Measurements from ENCODE around the gene TMEM184B.

TMEM184B gene

GRCh38 chr22:38271927-38272372 is 860 bp downstream of the TMEM184B start:
- DNase-seq = no peak

GRCh38 chr22:38271101-38271500 is 1.7 kb downstream of the TMEM184B start:
- DNase-seq = no peak

GRCh38 chr22:38270091-38270992 is 2.5 kb downstream of the TMEM184B start:
- no peak for DNase-seq

- DNase-seq = no peak
Measured at GRCh38 chr22:38269466-38269865, 3.3 kb downstream of the TMEM184B start.

GRCh38 chr22:38267086-38267485 is 5.7 kb downstream of the TMEM184B start:
- no peak for DNase-seq

- DNase-seq = peak; percentile 83
Measured at GRCh38 chr22:38266120-38266519, 6.7 kb downstream of the TMEM184B start.

- no peak for DNase-seq
Measured at GRCh38 chr22:38264322-38264843, 8.4 kb downstream of the TMEM184B start.

GRCh38 chr22:38262051-38262795 is 10.6 kb downstream of the TMEM184B start:
- DNase-seq = peak; percentile 27

GRCh38 chr22:38260761-38261681 is 11.8 kb downstream of the TMEM184B start:
- DNase-seq = no peak

- DNase-seq = no peak
Measured at GRCh38 chr22:38259370-38259769, 13.4 kb downstream of the TMEM184B start.

- no peak for DNase-seq
Measured at GRCh38 chr22:38258895-38259294, 13.9 kb downstream of the TMEM184B start.

GRCh38 chr22:38257650-38258250 is 15.1 kb downstream of the TMEM184B start:
- no peak for DNase-seq

- DNase-seq = no peak
Measured at GRCh38 chr22:38257181-38257580, 15.6 kb downstream of the TMEM184B start.

GRCh38 chr22:38255697-38256096 is 17.1 kb downstream of the TMEM184B start:
- no peak for DNase-seq

GRCh38 chr22:38251341-38251692 is 21.5 kb downstream of the TMEM184B start:
- DNase-seq = no peak

- no peak for DNase-seq
Measured at GRCh38 chr22:38250643-38251340, 22.0 kb downstream of the TMEM184B start.

- DNase-seq = no peak
Measured at GRCh38 chr22:38249803-38250642, 22.8 kb downstream of the TMEM184B start.

- no peak for DNase-seq
Measured at GRCh38 chr22:38249301-38249700, 23.5 kb downstream of the TMEM184B start.

GRCh38 chr22:38248280-38248679 is 24.5 kb downstream of the TMEM184B start:
- no peak for DNase-seq

- no peak for DNase-seq
Measured at GRCh38 chr22:38247713-38248112, 25.1 kb downstream of the TMEM184B start.

- no peak for DNase-seq
Measured at GRCh38 chr22:38246692-38247091, 26.1 kb downstream of the TMEM184B start.
